ENCODE data around the gene NELFCD. TPM values are rescaled to one million over a fixed set of nuclear protein-coding genes. Genes with fewer than 3 reads are reported as not detected.

Gene NELFCD
- total RNA-seq, 1 donor from 2014 or later = 41.2 TPM

GRCh38 chr20:59002388-59002787, 21.3 kb downstream of the NELFCD start:
- Histone ChIP-seq H3K27ac (ENCODE audit: low read depth, low read length) (no peak overlapping the region), H3K4me1 (ENCODE audit: control insufficient read depth in 3 of 3, insufficient read depth in 3 of 3, low read length in 3 of 3) (peaks cover 27 to 38% (median 34%) of the 10 kb centered on the region in 3 donors), H3K4me3 (ENCODE audit: low read length in 3 of 3) (no peak overlapping the region), H3K36me3 (ENCODE audit: control insufficient read depth in 3 of 3, insufficient read depth in 3 of 3, low read length in 3 of 3) (peaks cover 27 to 40% (median 30%) of the 10 kb centered on the region in 3 donors), H3K9me3 (ENCODE audit: control insufficient read depth in 3 of 3, low read length in 3 of 3) (no peaks in the 10 kb centered on the region), H3K9ac (ENCODE audit: low read depth in 1 of 3, low read length in 3 of 3) (no peak overlapping the region), H3K27me3 (ENCODE audit: control insufficient read depth in 3 of 3, insufficient read depth in 3 of 3, low read length in 3 of 3) (no peaks in the 10 kb centered on the region)

- Histone ChIP-seq H3K27me3 (ENCODE audit: control insufficient read depth in 3 of 3, insufficient read depth in 3 of 3, low read length in 3 of 3) (no peaks in the 10 kb centered on the region), H3K9me3 (ENCODE audit: control insufficient read depth in 3 of 3, low read length in 3 of 3) (no peaks in the 10 kb centered on the region), H3K4me3 (ENCODE audit: low read length in 3 of 3) (peak overlapping the region in 1 of 3 donors; percentile 38), H3K9ac (ENCODE audit: low read depth in 1 of 3, low read length in 3 of 3) (peak overlapping the region in 1 of 3 donors; percentile 8), H3K27ac (ENCODE audit: low read depth, low read length) (no peak overlapping the region), H3K4me1 (ENCODE audit: control insufficient read depth in 3 of 3, insufficient read depth in 3 of 3, low read length in 3 of 3) (peaks cover 27 to 38% (median 36%) of the 10 kb centered on the region in 3 donors), H3K36me3 (ENCODE audit: control insufficient read depth in 3 of 3, insufficient read depth in 3 of 3, low read length in 3 of 3) (peaks cover 22 to 35% (median 26%) of the 10 kb centered on the region in 3 donors)
Measured at GRCh38 chr20:59002874-59003399, 21.9 kb downstream of the NELFCD start.

DNA sequence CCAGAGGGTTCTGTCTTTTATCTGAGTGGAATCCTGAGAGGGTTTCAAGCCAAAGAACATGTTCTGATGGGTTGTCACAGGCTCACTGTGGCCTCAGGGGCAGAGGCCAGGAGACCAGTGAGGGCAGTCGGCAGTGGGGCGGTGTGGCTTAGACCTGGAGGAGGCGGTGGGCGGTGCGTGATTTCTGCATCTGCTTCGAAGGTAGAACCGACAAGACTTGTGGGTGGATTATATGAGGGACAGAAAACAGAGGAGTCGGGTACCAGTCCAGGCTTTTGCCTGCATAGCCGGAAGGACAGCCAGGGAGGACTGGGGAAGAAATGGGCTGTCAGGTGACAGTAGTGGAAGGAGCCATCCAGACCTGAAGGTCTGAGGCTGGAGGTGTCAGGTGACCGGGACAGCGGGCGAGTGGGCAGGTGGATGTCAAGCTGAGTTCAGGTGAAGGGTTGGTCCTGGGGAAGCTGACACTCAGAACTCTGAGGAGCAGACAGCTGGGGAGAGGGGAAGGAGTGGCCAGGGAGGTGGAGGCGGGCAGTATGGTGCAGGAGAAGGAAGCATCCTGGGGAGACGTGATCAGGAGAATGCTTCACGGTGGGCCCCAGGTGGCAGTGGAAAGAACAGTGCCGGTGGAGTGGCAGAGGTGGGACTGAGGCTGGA, 22.9 kb downstream of the NELFCD start:
- peaks cover 20 to 29% (median 26%) of the 10 kb centered on the region in 3 donors for H3K36me3 ChIP-seq (ENCODE audit: control insufficient read depth in 3 of 3, insufficient read depth in 3 of 3, low read length in 3 of 3)
- no peak overlapping the region for H3K4me3 ChIP-seq (ENCODE audit: low read length in 3 of 3)
- no peaks in the 10 kb centered on the region for H3K9me3 ChIP-seq (ENCODE audit: control insufficient read depth in 3 of 3, low read length in 3 of 3)
- no peak overlapping the region for H3K27ac ChIP-seq (ENCODE audit: low read depth, low read length)
- H3K9ac ChIP-seq (ENCODE audit: low read depth in 1 of 3, low read length in 3 of 3) = peak overlapping the region in 1 of 3 donors; percentile 8
- H3K4me1 ChIP-seq (ENCODE audit: control insufficient read depth in 3 of 3, insufficient read depth in 3 of 3, low read length in 3 of 3) = peaks cover 27 to 38% (median 36%) of the 10 kb centered on the region in 3 donors
- no peaks in the 10 kb centered on the region for H3K27me3 ChIP-seq (ENCODE audit: control insufficient read depth in 3 of 3, insufficient read depth in 3 of 3, low read length in 3 of 3)

GRCh38 chr20:59004493-59004762, 23.4 kb downstream of the NELFCD start:
- H3K36me3 ChIP-seq (ENCODE audit: control insufficient read depth in 3 of 3, insufficient read depth in 3 of 3, low read length in 3 of 3) = peaks cover 18 to 26% (median 23%) of the 10 kb centered on the region in 3 donors
- H3K9ac ChIP-seq (ENCODE audit: low read depth in 1 of 3, low read length in 3 of 3) = peak overlapping the region in 1 of 3 donors; percentile 33
- no peaks in the 10 kb centered on the region for H3K27me3 ChIP-seq (ENCODE audit: control insufficient read depth in 3 of 3, insufficient read depth in 3 of 3, low read length in 3 of 3)
- H3K4me3 ChIP-seq (ENCODE audit: low read length in 3 of 3) = no peak overlapping the region
- no peaks in the 10 kb centered on the region for H3K9me3 ChIP-seq (ENCODE audit: control insufficient read depth in 3 of 3, low read length in 3 of 3)
- H3K27ac ChIP-seq (ENCODE audit: low read depth, low read length) = peak overlapping the region; percentile 87
- peaks cover 27 to 38% (median 36%) of the 10 kb centered on the region in 3 donors for H3K4me1 ChIP-seq (ENCODE audit: control insufficient read depth in 3 of 3, insufficient read depth in 3 of 3, low read length in 3 of 3)

GRCh38 chr20:59004763-59005522, 23.9 kb downstream of the NELFCD start:
- Histone ChIP-seq H3K9me3 (ENCODE audit: control insufficient read depth in 3 of 3, low read length in 3 of 3) (no peaks in the 10 kb centered on the region), H3K9ac (ENCODE audit: low read depth in 1 of 3, low read length in 3 of 3) (peak overlapping the region; percentile 91 to 95 (median 91)), H3K36me3 (ENCODE audit: control insufficient read depth in 3 of 3, insufficient read depth in 3 of 3, low read length in 3 of 3) (peaks cover 18 to 26% (median 21%) of the 10 kb centered on the region in 3 donors), H3K27me3 (ENCODE audit: control insufficient read depth in 3 of 3, insufficient read depth in 3 of 3, low read length in 3 of 3) (no peaks in the 10 kb centered on the region), H3K4me1 (ENCODE audit: control insufficient read depth in 3 of 3, insufficient read depth in 3 of 3, low read length in 3 of 3) (peaks cover 27 to 38% (median 36%) of the 10 kb centered on the region in 3 donors), H3K27ac (ENCODE audit: low read depth, low read length) (peak overlapping the region; percentile 87), H3K4me3 (ENCODE audit: low read length in 3 of 3) (peak overlapping the region; percentile 80 to 90 (median 85))

DNA sequence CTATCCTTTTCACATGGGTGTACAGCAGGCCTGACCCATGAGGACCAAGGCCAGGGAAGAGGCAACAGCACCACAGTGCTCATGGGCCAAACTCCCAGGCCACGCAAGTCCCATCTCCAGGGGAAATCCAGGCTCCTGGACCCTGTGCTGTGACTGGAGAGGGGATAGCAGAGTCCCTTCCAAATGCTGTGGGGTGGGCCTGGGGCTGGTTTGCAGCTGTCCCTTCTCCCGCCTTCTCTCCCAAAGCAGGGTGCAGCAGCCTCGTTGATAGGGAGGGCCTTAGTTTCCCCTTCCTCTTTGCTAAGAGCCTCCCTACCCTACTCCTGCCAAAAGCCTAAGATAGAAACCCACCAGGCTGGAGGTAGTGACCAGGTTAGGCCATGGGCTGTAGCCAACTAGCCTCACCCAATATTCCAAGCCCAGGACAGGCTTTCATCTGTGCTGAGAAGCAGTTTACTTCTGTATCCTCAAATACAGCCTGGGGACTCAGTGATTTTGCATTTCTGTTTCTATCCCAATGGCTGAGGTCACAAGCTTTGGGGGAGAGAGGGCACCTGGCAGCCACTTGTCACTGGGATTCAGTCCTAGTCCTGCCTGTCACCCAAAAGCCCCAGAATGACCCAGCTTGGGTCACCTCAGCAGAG, 24.6 kb downstream of the NELFCD start:
- Histone ChIP-seq H3K4me3 (ENCODE audit: low read length in 3 of 3) (peak overlapping the region; percentile 80 to 90 (median 85)), H3K36me3 (ENCODE audit: control insufficient read depth in 3 of 3, insufficient read depth in 3 of 3, low read length in 3 of 3) (peaks cover 17 to 21% (median 18%) of the 10 kb centered on the region in 3 donors), H3K9ac (ENCODE audit: low read depth in 1 of 3, low read length in 3 of 3) (peak overlapping the region; percentile 91 to 95 (median 91)), H3K27me3 (ENCODE audit: control insufficient read depth in 3 of 3, insufficient read depth in 3 of 3, low read length in 3 of 3) (no peaks in the 10 kb centered on the region), H3K27ac (ENCODE audit: low read depth, low read length) (peak overlapping the region; percentile 87), H3K4me1 (ENCODE audit: control insufficient read depth in 3 of 3, insufficient read depth in 3 of 3, low read length in 3 of 3) (peaks cover 29 to 41% (median 38%) of the 10 kb centered on the region in 3 donors), H3K9me3 (ENCODE audit: control insufficient read depth in 3 of 3, low read length in 3 of 3) (no peaks in the 10 kb centered on the region)

GRCh38 chr20:59006167-59006863, 25.3 kb downstream of the NELFCD start:
- peaks cover 11 to 16% (median 15%) of the 10 kb centered on the region in 3 donors for H3K36me3 ChIP-seq (ENCODE audit: control insufficient read depth in 3 of 3, insufficient read depth in 3 of 3, low read length in 3 of 3)
- H3K4me1 ChIP-seq (ENCODE audit: control insufficient read depth in 3 of 3, insufficient read depth in 3 of 3, low read length in 3 of 3) = peaks cover 35 to 47% (median 43%) of the 10 kb centered on the region in 3 donors
- peak overlapping the region; percentile 80 to 90 (median 85) for H3K4me3 ChIP-seq (ENCODE audit: low read length in 3 of 3)
- H3K27me3 ChIP-seq (ENCODE audit: control insufficient read depth in 3 of 3, insufficient read depth in 3 of 3, low read length in 3 of 3) = no peaks in the 10 kb centered on the region
- H3K27ac ChIP-seq (ENCODE audit: low read depth, low read length) = peak overlapping the region; percentile 87
- H3K9me3 ChIP-seq (ENCODE audit: control insufficient read depth in 3 of 3, low read length in 3 of 3) = no peaks in the 10 kb centered on the region
- peak overlapping the region; percentile 91 to 95 (median 91) for H3K9ac ChIP-seq (ENCODE audit: low read depth in 1 of 3, low read length in 3 of 3)

DNA sequence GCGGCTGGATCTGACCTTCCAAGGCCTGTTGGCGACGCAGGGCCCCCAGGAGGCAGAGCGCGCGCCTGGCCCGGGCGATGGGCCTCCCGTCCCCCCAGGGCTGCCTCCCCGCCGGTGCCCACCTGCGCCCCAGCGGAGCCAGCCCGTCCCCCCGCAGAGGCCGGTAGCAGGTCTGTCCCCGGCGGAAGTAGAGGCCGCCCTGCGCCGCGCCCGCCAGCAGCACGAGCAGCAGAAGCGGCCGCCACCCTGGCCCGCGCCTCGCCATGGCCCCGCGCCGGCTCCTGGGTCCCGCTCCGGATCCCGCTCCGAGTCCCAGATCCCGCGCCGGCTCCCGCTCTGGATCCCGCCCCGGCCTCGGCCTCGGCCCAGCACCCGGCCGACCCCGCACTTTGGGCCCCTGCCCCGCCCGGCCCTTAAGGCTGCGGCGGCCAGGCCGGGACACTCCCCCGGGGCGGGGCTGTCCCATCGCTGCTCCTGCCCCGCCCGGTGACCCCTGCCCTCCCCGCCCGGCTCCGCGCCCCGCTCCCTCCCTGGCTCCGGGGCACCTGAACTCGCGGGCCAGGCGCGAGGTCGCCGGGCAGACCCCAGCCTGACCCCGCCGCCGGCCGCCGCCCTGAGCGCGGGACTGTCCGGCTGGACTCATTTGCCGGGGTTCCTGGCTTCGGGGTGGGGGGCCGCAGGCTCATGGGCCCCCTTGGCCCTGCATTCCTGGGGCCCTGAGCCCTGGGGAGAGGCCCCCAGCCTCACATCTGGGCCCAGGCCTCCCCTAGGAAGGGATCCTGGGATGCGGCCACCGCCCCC, 26.0 kb downstream of the NELFCD start, which contains the start of gene CTSZ:
Gene CTSZ (minus strand): TSS at position 391 of the 801 bp plus-strand sequence. CDS start 126 bp downstream, at position 265.
- Histone ChIP-seq H3K27ac (ENCODE audit: low read depth, low read length) (peak within 1 kb of the TSS; percentile 87), H3K4me1 (ENCODE audit: control insufficient read depth in 3 of 3, insufficient read depth in 3 of 3, low read length in 3 of 3) (peaks cover 35 to 50% (median 46%) of the 10 kb centered on the region in 3 donors), H3K9ac (ENCODE audit: low read depth in 1 of 3, low read length in 3 of 3) (peak within 1 kb of the TSS; percentile 91 to 95 (median 91)), H3K4me3 (ENCODE audit: low read length in 3 of 3) (peak within 1 kb of the TSS; percentile 80 to 90 (median 85)), H3K36me3 (ENCODE audit: control insufficient read depth in 3 of 3, insufficient read depth in 3 of 3, low read length in 3 of 3) (peaks cover 5 to 11% (median 9%) of the 10 kb centered on the region in 3 donors), H3K9me3 (ENCODE audit: control insufficient read depth in 3 of 3, low read length in 3 of 3) (no peaks in the 10 kb centered on the region), H3K27me3 (ENCODE audit: control insufficient read depth in 3 of 3, insufficient read depth in 3 of 3, low read length in 3 of 3) (no peaks in the 10 kb centered on the region)

Data from skeletal muscle tissue (tissue), 4 donors.